Activated gamma-delta T cell treated with anti-CD3 and anti-CD28 coated beads, Interleukin-2, amount 50 U/mL, for 16 hours (primary cell): ENCODE results near the gene KDM4C.
"Not testable (repeated sequence)": the region's sequence is repeated elsewhere in the genome, so short reads cannot be mapped to it uniquely, and the experiment has no call there.

Source experiments
- DNase-seq: peaks from one replicate; pipeline ENCODE4 v3.0.0-alpha.2; 2020; ENCODE audit warnings: low read depth

The KDM4C gene

DNA sequence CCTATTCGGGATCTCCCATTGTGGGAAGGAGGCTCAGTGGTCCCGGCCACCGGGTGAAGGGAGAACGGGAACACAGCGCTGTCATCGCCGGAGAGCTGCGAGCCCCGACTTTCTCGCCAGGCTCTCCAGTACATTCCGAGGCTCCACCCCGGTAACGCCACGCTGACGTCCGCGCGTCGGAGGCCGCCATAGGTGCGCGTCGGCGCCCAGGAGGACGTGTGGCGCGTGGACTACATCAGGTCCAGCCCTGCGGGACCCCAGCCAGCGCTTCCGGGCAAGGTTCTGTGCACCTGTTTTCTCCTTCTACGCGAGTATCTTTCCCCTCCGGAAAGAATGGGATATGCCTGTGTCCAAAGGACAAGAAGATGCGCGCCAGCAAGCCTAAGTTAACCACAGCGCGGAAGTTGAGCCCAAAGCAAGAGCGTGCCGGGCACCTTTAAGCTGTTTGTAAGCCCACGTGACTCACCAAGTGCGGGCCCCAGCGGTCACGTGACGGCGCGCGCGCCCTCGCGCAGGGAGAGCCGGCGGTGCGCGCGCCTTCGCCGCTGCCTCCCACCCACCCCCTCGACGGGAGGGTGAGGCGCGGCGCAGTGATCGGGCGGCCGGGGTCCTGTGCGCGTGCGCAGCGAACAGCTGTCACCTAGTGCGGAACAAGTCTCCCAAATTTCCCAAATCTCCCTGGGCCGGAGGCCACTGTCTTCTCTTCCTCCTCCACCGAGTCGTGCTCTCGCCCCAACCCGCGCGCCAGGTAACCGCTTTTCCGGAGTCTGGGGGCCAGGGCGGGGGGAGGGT lies at the start of gene KDM4C:
Gene KDM4C, plus strand, starts transcription at position 518 of the 792 bp plus-strand sequence. CDS start 35,016 bp downstream, outside the sequence.
- peak; percentile 86 for DNase-seq

DNA sequence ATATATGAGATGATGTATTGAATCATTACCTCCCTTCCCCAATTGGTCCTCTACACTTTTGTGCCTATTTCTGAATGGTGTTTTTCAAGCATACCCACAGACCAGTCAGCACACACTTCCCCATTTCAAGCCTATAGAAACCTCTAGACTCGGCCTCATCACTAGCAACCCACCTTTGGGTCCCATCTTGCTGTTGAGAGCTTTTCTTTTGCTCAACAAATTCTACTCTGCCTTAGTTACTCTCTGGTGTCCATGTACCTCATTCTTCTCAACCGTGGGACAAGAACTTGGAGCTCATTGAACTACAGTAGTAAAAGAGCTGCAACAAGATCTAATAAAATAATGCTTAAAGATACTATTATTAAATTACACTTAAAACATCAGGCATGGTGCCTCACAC lies 49.0 kb upstream of the KDM4C start:
- no peak for DNase-seq

DNA sequence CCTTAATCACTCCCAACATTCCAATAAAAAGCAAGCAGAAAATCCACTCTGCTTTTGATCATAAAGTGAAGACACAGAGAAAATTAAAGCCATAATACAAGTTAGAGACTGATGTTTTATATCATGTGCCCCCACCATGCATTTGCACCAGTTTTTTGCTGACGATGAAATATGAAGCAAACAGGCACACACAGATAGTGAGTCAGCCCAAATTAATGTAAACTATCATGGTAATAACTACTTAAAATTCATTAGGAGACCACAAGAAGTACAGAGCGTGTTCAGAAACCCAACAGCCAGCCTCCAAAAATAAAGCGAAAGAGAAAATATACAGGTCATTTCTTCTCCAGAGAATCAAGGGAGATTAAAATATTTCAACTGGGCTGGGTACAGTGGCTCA lies 46.4 kb upstream of the KDM4C start:
- DNase-seq, result no peak

DNA sequence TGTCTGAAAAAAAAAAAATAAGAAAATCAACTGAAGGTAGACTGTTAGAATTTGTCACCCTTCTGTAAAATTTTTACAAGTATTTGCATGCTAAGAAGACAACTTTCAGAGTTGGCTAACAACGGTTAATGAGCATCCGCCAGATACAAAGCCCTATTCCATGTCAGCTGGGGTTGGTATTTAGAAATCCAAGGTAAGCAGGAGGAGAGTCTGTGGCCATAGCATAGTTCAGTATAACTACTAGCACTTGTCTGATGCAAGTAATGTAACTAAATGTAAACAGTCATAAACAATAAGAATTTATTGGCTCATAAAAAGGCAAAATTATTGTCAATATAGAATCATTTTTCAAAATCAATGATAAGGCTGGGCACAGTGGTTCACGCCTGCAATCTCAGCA lies 45.7 kb upstream of the KDM4C start:
- no peak for DNase-seq

DNA sequence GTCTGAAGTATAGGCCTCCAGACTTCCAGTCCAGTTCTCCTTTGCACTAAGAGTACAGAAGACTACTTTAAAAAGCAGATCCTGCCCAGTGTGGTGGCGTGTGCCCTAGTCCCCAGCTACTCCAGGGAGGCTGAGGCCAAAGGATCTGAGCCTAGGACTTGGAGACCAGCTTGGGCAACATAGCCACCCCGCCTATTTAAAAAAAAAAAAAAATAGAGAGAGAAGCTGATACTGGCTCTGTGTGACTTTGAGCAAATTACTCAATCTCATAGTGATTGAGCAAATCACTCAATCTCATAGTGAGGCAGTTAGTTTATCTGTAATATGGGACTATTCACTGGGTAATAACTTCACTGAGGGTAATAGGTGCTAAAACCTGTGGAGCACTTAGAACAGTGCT lies 43.6 kb upstream of the KDM4C start:
- DNase-seq, result no peak

DNA sequence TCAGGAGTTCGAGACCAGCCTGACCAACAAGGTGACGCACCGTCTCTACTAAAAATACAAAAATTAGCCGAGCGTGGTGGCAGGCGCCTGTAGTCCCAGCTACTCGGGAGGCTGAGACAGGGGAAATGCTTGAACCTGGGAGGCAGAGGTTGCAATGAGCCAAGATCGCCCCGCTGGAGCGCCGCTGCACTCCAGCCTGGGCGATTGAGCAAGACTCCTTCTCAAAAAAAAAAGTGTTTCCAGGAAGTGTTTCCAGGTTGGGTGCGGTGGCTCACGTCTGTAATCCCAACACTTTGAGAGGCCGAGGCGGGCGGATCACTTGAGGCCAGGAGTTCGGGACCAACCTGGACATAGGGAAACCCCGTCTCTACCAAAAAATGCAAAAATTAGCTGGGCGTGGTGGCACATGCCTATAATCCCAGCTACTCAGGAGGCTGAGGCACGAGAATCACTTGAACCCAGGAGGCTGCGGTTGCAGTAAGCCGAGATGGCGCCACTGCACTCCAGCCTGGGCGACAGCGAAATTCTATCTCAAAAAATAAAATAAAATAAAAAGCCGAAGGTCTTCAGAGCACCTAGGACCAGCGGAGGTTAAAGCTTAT lies 42.5 kb upstream of the KDM4C start:
- DNase-seq, result not testable (repeated sequence)

DNA sequence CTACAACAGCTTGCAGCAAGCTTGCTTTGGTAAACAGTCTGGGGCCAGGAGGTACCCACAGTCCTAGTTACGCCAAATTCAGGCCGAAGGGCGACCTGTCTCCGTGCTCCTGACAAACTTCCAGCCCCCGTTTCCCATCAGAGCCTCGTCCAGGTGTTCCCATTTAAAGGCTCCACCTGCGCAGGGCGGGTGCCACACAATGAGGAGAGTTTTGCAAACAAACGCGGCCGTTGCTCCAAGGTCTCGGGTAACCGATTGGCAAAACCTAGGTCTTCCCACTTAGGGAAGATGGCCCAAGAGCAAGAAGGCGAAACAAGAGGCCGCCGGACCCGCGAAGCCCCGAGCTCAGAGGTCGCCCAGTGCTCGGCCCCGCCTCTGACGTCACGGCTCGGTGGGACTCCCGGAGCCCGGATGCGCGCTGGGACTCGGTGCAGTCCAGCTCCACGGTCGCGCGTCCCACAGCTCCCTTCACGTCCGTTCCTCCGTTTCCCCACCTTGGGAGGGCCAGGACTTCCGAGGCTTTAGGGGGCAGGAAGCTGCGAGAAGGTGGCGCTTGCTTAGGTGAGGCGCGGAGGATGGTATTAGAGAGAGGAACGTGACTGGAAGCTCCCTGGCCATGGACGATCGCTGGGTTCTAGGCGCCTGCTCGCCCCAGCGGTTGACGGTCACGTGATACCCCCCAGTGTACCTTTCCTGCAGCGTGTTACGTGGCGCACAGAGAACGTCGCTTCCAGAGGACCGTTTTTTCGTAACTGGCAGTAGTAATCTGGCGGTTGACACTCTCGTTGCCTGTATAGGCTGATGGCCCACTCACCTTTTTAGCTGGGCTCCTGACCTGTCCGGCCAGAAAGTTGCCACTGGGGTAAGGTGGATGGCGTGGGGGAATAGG lies 41.8 kb upstream of the KDM4C start:
- peak; percentile 29 for DNase-seq

DNA sequence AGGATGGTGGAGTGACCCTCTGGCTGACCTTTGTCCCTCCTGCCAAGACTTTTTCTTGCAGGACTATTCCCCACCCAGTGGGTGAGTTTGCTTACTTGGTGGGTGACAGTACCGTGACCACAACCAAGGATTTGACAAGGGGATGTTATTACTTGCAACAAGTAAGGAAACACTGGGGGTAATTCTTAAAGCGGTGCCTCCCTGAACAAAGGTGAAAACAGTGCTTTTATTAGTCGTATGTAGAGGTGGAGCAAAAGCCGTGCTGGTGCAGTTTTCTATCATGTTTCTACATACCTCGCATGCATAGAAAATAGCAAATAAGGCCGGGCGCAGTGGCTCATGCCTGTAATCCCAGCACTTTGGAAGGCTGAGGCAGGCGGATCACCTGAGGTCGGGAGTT lies 41.0 kb upstream of the KDM4C start:
- no peak for DNase-seq

DNA sequence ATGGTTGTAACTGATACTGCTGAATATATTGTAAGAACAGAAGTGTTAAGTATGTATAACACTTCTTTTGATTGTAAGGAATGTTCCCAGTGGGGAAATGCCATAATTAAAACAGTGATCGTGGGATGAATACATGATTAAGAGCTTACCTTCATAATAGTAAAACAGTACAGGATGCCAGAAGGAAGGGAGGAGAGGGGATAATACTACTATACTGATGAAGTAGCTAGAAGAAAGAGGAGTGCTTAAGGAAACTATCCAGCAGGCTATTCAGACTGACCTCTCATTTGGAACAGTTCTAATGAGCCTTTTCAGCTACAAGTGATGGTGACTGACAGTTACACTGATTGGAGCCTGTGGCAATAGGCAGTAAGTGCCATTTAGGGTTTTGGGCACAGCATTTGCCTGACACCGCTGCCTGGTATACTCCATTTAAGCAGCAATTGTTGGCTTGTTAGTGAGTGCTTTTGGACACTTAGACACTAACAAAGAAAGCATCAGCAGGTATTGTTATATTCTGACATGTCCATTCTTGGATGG lies 33.8 kb upstream of the KDM4C start:
- DNase-seq, result no peak

DNA sequence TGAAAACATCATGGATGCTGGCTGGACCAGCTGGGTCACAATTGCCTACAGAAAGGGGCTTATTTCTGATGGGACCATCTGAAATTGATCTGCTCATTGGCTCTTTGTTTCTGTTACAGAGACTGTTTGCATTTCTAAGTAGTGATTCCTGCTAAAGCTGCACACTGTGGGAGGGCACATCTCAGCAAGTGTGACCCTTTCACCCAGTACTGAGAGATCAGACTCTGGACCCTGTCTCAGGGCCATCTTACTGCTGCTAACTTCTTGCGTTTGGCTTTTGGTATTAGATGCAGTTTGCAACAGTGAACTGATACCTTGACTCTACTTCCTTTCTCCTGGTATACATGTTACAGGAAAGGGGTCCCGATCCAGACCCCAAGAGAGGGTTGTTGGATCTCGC lies 24.5 kb upstream of the KDM4C start:
- DNase-seq, result no peak

DNA sequence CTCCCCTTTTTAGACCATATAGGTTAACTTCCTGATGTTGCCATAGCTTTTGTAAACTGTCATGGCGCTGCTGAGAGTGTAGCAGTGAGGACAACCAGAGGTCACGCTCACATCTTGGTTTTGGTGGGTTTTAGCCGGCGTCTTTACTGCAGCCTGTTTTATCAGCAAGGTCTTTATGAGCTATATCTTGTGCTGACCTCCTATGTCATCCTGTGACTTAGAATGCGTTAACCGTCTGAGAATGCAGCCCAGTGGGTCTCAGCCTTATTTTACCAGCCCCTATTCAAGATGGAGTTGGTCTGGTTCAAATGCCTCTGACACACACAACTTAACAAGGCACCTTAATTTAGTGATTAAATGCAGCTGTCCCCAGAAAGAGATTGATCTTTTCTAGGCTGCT lies 23.9 kb upstream of the KDM4C start:
- DNase-seq, result no peak

DNA sequence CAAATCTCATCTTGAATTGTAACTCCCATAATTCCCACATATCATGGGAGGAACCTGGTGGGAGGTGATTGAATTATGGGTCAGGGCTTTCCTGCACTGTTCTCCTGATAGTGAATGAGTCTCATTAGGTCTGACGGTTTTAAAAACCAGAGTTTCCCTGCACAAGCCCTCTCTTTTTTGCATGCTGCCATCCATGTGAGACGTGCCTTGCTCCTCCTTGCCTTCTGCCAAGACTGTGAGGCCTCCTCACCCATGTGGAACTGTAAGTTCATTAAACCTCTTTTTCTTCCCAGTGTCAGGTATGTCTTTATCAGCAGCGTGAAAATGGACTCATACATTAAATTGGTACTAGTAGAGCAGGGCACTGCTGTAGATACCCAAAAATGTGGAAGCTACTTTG lies 22.4 kb upstream of the KDM4C start:
- DNase-seq, result no peak

DNA sequence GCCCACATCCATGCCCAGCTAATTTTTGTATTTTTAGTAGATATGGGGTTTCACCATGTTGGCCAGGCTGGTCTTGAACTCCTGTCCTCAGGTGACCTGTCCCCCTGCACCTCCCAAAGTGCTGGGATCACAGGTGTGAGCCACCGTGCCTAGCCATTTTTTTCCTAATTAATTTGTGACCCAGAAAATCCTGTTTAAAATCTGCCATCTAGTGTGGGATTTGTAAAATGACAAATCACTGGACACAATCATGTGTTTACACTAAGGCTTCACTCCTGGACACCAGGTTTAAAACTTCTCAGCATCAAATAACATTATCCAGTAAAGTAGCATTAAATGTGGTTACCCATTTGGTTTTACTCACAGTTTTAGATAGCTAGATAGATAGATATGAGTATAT lies 18.6 kb upstream of the KDM4C start:
- DNase-seq, result no peak

DNA sequence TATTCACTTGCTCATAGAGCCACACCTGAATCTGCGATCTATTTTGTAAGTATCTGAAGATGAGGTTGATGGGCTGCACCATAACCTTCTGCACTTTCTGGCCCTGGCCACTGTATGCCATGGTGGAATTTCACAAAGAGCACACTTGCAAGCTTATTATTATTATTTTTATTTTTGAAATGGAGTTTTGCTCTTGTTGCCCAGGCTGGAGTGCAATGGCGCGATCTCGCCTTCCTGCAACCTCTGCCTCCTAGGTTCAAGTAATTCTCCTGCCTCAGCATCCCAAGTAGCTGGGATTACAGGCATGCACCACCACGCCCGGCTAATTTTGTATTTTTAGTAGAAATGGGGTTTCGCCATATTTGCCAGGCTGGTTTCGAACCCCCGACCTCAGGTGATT lies 8.9 kb upstream of the KDM4C start:
- not testable (repeated sequence) for DNase-seq

DNA sequence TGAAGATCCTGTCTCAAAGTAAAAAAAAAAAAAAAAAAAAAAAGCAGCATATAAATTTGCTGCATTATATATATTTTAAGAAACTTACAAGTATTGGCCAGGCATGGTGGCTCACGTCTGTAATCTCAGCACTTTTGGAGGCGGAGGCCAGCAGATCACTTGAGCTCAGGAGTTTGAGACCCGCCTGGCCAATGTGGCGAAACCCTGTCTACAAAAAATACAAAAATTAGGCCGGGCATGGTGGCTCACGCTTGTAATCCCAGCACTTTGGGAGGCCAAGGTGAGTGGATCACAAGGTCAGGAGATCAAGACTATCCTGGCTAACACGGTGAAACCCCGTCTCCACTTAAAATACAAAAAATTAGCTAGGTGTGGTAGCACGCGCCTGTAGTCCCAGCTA lies 2.9 kb upstream of the KDM4C start:
- DNase-seq, result not testable (repeated sequence)

DNA sequence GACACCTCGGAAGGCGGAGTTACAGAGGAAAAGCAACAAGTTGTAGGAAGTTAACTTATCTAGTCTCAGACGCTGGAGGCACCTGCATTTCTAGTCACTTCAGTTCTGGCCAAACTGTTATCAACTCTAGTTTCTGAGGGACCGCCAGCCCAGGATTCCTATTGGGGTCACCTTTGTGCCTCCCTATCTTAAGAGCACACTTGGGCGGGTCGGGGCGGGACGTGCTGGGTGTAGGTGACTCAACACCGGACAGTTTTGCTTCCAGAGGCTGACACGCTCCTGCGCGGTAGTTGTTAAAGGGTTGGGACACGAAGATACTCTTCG lies 679 bp upstream of the KDM4C start:
- DNase-seq, result no peak

DNA sequence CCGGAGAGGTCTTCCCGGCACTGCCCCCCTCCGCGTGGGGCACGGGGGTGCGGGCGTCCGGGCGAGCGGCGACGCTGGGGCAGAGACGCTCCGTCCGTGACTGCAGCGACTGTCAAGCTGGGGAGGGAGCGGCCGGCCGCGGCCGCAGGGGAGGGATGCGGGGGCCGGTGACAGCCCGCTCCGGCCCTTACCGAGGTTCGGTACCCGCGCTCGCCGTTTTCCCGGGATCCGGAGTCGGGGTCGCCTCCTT lies 400 bp downstream of the KDM4C start:
- DNase-seq, result no peak

DNA sequence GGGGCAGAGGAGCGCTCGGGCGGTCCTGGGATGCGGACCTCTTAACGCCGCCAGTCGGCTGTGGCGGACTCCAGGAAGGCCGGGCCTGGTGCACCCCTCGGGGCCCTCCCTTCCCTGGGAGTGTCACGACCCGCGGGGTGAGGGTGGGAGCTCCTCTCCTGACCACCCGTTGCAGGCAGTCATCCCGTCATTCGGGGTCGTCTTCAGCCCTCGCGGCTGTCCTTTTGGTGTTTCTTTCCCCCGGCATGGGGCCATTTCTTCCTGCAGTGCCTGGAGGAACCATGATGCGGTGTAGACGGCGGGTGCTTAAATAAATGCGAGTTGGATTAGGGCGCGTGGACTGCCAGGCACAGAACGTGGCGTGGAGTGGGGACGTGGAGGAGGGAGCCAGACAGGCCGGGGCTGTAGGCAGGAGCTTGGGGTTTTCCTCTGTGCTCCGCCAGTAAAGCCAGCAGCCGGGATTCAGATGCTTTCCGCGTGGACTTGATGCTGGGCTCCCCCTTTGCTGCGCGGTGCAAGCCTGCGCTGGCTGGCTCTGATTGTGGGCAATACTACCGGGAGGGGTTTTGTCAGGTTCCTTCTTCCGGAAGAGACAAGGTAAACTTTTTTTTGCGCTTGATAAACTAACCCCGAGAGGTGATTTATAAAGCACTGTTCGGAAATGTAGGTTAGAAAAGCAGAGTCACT lies 868 bp downstream of the KDM4C start:
- DNase-seq, result peak; percentile 34

DNA sequence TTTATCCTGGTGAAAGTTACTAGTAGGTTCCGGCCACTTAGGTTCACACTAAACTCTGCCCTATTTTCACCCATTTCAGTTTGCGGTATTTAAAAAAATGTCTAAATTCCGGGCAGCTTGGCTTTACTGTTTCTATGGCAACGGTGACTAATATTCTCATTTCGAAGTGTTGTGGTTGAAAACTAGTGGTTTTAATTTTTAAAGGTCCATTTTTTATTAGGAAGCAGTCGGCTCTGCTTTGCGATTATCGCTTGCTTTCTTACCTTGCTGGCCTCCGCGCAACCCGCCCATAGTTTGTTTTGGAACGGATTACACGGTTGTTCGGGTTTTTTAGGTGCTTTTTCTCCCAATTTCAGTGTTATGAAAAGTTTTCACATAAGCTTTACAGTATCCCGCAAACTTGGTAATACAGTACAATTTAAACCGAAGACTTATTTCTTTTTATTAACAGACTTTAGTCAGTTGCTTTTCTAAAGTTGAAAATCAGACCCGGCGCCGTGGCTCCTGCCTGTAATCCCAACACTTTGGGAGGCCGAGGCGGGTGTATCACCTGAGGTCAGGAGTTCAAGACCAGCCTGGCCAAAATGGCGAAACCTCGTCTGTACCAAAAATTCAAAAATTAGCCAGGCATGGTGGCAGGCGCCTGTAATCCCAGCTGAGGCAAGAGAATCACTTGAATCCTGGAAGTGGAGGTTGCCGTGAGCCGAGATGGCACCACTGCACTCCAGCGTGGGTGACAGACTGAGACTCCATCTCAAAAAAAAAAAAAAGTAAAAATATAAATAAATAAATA lies 1.6 kb downstream of the KDM4C start:
- DNase-seq, result peak; percentile 4

DNA sequence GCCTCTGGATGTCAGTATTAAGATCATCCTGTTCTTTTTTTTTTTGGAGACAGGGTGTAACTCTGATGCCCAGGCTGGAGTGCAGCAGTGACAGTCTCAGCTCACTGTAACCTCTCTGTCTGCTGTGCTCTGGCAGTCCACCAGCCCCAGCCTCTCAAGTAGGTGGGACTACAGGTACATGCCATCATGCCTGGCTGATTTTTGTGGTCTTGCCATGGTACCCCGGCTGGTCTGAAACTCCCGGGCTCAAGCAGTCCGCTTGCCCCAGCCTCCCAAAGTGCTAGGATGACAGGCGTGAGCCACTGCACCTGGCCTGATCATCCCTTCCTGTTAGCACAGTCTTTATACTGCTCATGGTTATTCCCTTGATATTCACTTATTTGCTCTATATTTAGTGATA lies 3.5 kb downstream of the KDM4C start:
- DNase-seq, result no peak

DNA sequence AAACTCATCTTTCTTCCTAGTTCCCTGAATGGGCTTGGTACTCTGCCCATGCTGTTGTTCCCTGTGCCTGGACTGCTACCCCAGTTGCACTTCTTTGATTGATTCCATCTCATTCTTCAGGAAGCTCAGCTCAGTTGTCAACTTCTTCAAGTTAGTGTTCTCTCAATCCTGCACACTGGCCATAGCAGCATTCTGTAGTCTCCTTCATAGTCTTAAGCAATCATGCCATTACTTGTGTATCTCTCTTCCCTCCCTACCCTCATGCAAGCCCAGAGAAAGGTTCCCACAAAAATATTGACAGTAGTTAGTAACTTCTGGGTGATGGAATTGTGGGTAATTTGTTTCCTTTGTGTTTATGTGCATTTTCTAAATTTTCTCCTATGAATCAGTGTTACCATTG lies 5.5 kb downstream of the KDM4C start:
- no peak for DNase-seq

DNA sequence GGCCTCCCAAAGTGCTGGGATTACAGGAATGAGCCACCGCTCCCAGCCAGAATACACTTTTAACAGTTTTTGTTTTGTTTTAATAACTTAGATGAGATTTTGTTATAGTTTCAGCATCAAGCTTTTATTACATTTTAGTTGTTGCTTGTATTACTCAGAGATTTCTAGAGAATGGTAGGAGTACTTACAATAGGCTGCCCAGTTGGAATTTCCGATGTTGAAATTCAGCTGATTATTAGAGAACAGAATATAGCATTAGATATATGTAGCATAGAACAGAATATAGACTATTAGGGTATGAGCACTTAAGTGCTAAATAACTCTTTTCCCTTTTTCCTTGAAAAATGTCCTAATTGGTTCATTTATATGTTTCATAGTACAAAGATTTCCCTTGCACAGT lies 6.2 kb downstream of the KDM4C start:
- no peak for DNase-seq
